Renal cortical epithelial cell (primary cell): ENCODE results near the gene VPS45. TPM values are rescaled to one million over a fixed set of nuclear protein-coding genes. Genes with fewer than 3 reads are reported as not detected.
"Not testable (repeated sequence)": the region's sequence is repeated elsewhere in the genome, so short reads cannot be mapped to it uniquely, and the experiment has no call there.

Experiments
- DNase-seq: peaks from one replicate; pipeline ENCODE4 v3.0.0-alpha.2; 2011; ENCODE audit warnings: low read depth
- total RNA-seq: library from RNA; depleted of rRNA; stranded (reverse); fragments of >200 nt; gene quantifications from 2 replicates; pipeline ENCODE4 v1.2.3, GENCODE V29; 2014

VPS45 gene
- 35.4 and 46.3 TPM in 2 replicates for total RNA-seq

GRCh38 chr1:150067184-150068108 lies at the start of gene VPS45:
VPS45 (plus strand) TSS chr1:150067776; CDS start chr1:150067858, 82 bp downstream.
- DNase-seq = peak; percentile 84

GRCh38 chr1:150018165-150018564 lies 49.4 kb upstream of the VPS45 start:
- no peak for DNase-seq

- no peak for DNase-seq
Measured at GRCh38 chr1:150020711-150021110, 46.9 kb upstream of the VPS45 start.

GRCh38 chr1:150021191-150021694 lies 46.3 kb upstream of the VPS45 start:
- DNase-seq = peak; percentile 66

- peak; percentile 20 for DNase-seq
Measured at GRCh38 chr1:150022357-150022756, 45.2 kb upstream of the VPS45 start.

- DNase-seq = no peak
Measured at GRCh38 chr1:150024156-150024555, 43.4 kb upstream of the VPS45 start.

GRCh38 chr1:150028322-150028721 lies 39.3 kb upstream of the VPS45 start:
- DNase-seq = no peak

- DNase-seq = no peak
Measured at GRCh38 chr1:150034336-150034735, 33.2 kb upstream of the VPS45 start.

GRCh38 chr1:150049926-150050325 lies 17.6 kb upstream of the VPS45 start:
- no peak for DNase-seq

- no peak for DNase-seq
Measured at GRCh38 chr1:150051089-150051373, 16.5 kb upstream of the VPS45 start.

GRCh38 chr1:150051905-150052412 lies 15.6 kb upstream of the VPS45 start:
- not testable (repeated sequence) for DNase-seq

GRCh38 chr1:150053926-150054325 lies 13.7 kb upstream of the VPS45 start:
- DNase-seq = no peak

GRCh38 chr1:150055507-150055906 lies 12.1 kb upstream of the VPS45 start:
- DNase-seq = not testable (repeated sequence)

GRCh38 chr1:150056407-150056806 lies 11.2 kb upstream of the VPS45 start:
- no peak for DNase-seq

- no peak for DNase-seq
Measured at GRCh38 chr1:150060260-150060659, 7.3 kb upstream of the VPS45 start.

- peak; percentile 70 for DNase-seq
Measured at GRCh38 chr1:150061632-150062101, 5.9 kb upstream of the VPS45 start.

GRCh38 chr1:150062113-150062512 lies 5.5 kb upstream of the VPS45 start:
- DNase-seq = no peak

GRCh38 chr1:150065184-150065871 lies 2.2 kb upstream of the VPS45 start:
- peak; percentile 43 for DNase-seq

GRCh38 chr1:150066328-150066727 lies 1.2 kb upstream of the VPS45 start:
- no peak for DNase-seq

GRCh38 chr1:150066838-150067183 lies 765 bp upstream of the VPS45 start:
- DNase-seq = no peak

GRCh38 chr1:150068109-150068435 lies 496 bp downstream of the VPS45 start:
- no peak for DNase-seq

- DNase-seq = no peak
Measured at GRCh38 chr1:150069923-150070322, 2.3 kb downstream of the VPS45 start.

GRCh38 chr1:150072959-150073358 lies 5.4 kb downstream of the VPS45 start:
- DNase-seq = peak; percentile 48
